NT2/D1 (cell line): ENCODE results near the gene PHF21B.

ENCODE experiments used
- SUZ12 ChIP-seq: IDR thresholded peaks from 2 replicates; pipeline ENCODE4 v1.6.1; 2011; ENCODE audit not compliant: insufficient read length, insufficient read depth; ENCODE audit errors: extremely low read depth
- YY1 ChIP-seq: IDR thresholded peaks from 2 replicates; pipeline ENCODE4 v1.6.1; 2011; ENCODE audit not compliant: insufficient read length, insufficient read depth

DNA sequence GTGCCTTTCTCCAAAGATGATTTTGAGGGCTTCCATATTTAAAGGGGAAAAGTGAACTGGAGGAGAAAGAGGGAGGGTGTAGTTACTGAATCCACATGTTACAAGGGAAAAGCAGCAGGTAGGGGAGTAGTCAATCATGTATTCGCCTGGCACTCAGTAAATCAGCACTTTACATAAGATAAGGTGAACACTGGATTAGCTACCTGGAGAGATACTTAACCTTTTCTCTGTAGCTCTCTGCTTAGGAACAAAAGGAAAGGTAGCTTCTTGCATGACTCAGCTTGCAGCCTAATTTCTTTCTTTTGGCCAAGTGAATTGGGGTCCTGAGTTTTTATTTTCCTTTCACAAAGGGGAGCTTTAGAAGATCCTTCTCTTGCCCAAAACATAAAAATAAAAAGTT lies 43.3 kb upstream of the PHF21B start:
- TF ChIP-seq YY1 (no peak), SUZ12 (no peak)
